ENCODE data around the gene MUSTN1. TPM values are rescaled to one million over a fixed set of nuclear protein-coding genes. Genes with fewer than 3 reads are reported as not detected.

Gene MUSTN1
- total and polyA plus RNA-seq, 2 donors (not counting 3 experiments of a cell fraction or from before 2014, with no cell fraction given), result 1.1 to 2.2 TPM

DNA sequence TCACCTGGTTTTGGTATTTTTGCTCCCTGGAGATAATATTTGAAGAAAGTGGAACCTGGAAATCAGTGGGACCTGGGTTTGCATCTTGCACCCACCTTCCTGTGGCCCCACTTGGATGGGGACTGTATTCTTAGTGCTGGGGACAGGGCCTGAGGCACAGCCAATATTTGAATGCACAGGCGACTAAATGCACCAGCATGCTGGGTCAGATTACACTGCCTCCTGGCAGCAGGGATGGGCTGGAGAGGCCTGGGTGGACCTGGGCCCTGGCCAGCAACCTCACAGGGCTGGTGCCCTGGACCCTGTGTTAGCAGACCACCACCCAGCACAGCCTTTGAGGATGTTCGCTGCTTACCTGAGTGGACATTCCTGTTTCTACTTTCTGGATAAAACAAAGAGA lies 14.9 kb downstream of the MUSTN1 start:
- FAIRE-seq (no peak), DNase-seq (ENCODE audit: low read depth, low spot score) (no peak)
- Histone ChIP-seq H3K4me1 (ENCODE audit: control insufficient read depth, extremely low read depth, insufficient read depth, low read length) (no peaks in the 10 kb centered on the region), H3K36me3 (ENCODE audit: control insufficient read depth in 2 of 2, extremely low read depth in 1 of 2, insufficient read depth in 2 of 2, low read length in 2 of 2) (no peaks in the 10 kb centered on the region), H3K9ac (replicated peaks; ENCODE audit: extremely low read depth, insufficient read depth, low read length) (no peak overlapping the region), H3K27ac (ENCODE audit: insufficient read depth, low read depth, low read length) (no peak overlapping the region), H4K20me1 (replicated peaks; ENCODE audit: control insufficient read depth, extremely low read depth, insufficient read depth, low read length) (no peaks in the 10 kb centered on the region), H3K4me3 (replicated peaks in 1 of 3; ENCODE audit: insufficient read depth in 1 of 3, low read depth in 1 of 3, low read length in 3 of 3) (no peak overlapping the region), H3K79me2 (ENCODE audit: control insufficient read depth, insufficient read depth, low read length) (no peaks in the 10 kb centered on the region), H3K9me3 (replicated peaks; ENCODE audit: control insufficient read depth, insufficient read depth, low read length) (no peaks in the 10 kb centered on the region), H3K4me2 (ENCODE audit: insufficient read depth, low read length) (no peak overlapping the region), H3K27me3 (ENCODE audit: control insufficient read depth in 2 of 2, insufficient read depth in 2 of 2, low read length in 2 of 2) (no peaks in the 10 kb centered on the region), H2AFZ (ENCODE audit: low read depth, low read length) (no peak overlapping the region), H3K9me1 (replicated peaks; ENCODE audit: control insufficient read depth, extremely low read depth, insufficient read depth, low read length) (no peaks in the 10 kb centered on the region)
- no TSS peak for BruUV-seq (replicated peaks)
- TF ChIP-seq GATA2 (IDR thresholded peaks at IDR 0.05; ENCODE audit: insufficient read depth, insufficient read length, low read depth, low read length), result no peak
- TF ChIP-seq JUN (IDR thresholded peaks at IDR 0.05; ENCODE audit: borderline replicate concordance, insufficient read depth, insufficient read length, low read depth), result no peak
- TF ChIP-seq POLR2A (IDR thresholded peaks at IDR 0.05; ENCODE audit: low read depth, low read length), result no peak
- TF ChIP-seq, protein P1, sequence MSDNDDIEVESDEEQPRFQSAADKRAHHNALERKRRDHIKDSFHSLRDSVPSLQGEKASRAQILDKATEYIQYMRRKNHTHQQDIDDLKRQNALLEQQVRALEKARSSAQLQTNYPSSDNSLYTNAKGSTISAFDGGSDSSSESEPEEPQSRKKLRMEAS (IDR thresholded peaks at IDR 0.05; ENCODE audit: insufficient read depth, insufficient read length), result no peak
- no peak for TF ChIP-seq EZH2 (IDR thresholded peaks at IDR 0.05; ENCODE audit: borderline replicate concordance, low read depth, low read length, severe bottlenecking)
- dilution Hi-C loops (cut with MboI; ENCODE audit: extremely low pct_ligation_motif_present, low sequenced_read_pairs) (no loop called here), intact Hi-C loops (cut with micrococcal nuclease) (loop anchor here (1.0 kb wide), 1 partner anchor 78 kb away; no protein-coding TSS in a partner anchor)
- ChIA-PET POLR2A (no interaction called here), CTCF (interaction anchor here (1.6 to 2.9 kb wide), 6 partner anchors 8 to 49 kb away, joined by 5 to 17 read pairs (median 10); partner anchors contain the start of gene NEK4)

DNA sequence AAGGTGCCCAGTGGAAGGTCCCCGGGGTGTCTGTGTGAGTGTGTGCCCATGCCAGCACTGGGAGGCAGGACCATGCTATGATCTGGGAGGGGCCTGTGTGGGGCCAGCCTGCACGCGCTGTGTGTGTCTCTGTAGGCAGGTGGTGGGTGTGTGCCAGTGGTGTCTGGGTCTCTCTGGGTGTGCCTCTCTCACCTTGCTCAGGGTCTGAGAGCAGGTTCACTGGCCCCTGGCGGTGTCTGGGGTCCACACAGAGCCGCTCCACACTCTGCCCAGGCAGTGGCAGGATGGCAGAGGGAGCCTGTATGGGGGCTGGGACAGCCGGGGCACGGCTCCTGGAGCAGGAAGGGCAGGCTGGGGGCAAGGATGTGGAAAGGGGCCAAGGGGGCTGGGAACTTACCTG lies 17.0 kb downstream of the MUSTN1 start:
- no peak overlapping the region for H3K4me3 ChIP-seq (replicated peaks in 1 of 3; ENCODE audit: insufficient read depth in 1 of 3, low read depth in 1 of 3, low read length in 3 of 3)
- H3K9me3 ChIP-seq (replicated peaks; ENCODE audit: control insufficient read depth, insufficient read depth, low read length), result no peaks in the 10 kb centered on the region
- dilution Hi-C loops (cut with MboI; ENCODE audit: extremely low pct_ligation_motif_present, low sequenced_read_pairs), result no loop called here
- H4K20me1 ChIP-seq (replicated peaks; ENCODE audit: control insufficient read depth, extremely low read depth, insufficient read depth, low read length), result no peaks in the 10 kb centered on the region
- no peaks in the 10 kb centered on the region for H3K79me2 ChIP-seq (ENCODE audit: control insufficient read depth, insufficient read depth, low read length)
- H3K27me3 ChIP-seq (ENCODE audit: control insufficient read depth in 2 of 2, insufficient read depth in 2 of 2, low read length in 2 of 2), result no peaks in the 10 kb centered on the region
- POLR2A ChIA-PET, result no interaction called here
- H2AFZ ChIP-seq (ENCODE audit: low read depth, low read length), result no peak overlapping the region
- FAIRE-seq, result no peak
- DNase-seq (ENCODE audit: low read depth, low spot score), result no peak
- no peaks in the 10 kb centered on the region for H3K9me1 ChIP-seq (replicated peaks; ENCODE audit: control insufficient read depth, extremely low read depth, insufficient read depth, low read length)
- H3K27ac ChIP-seq (ENCODE audit: insufficient read depth, low read depth, low read length), result no peak overlapping the region
- no peaks in the 10 kb centered on the region for H3K4me1 ChIP-seq (ENCODE audit: control insufficient read depth, extremely low read depth, insufficient read depth, low read length)
- TF ChIP-seq, protein P2, sequence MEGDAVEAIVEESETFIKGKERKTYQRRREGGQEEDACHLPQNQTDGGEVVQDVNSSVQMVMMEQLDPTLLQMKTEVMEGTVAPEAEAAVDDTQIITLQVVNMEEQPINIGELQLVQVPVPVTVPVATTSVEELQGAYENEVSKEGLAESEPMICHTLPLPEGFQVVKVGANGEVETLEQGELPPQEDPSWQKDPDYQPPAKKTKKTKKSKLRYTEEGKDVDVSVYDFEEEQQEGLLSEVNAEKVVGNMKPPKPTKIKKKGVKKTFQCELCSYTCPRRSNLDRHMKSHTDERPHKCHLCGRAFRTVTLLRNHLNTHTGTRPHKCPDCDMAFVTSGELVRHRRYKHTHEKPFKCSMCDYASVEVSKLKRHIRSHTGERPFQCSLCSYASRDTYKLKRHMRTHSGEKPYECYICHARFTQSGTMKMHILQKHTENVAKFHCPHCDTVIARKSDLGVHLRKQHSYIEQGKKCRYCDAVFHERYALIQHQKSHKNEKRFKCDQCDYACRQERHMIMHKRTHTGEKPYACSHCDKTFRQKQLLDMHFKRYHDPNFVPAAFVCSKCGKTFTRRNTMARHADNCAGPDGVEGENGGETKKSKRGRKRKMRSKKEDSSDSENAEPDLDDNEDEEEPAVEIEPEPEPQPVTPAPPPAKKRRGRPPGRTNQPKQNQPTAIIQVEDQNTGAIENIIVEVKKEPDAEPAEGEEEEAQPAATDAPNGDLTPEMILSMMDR (IDR thresholded peaks at IDR 0.05; ENCODE audit: extremely low read depth in 1 of 2, insufficient read depth in 1 of 2, low read depth in 1 of 2, low read length in 2 of 2), result no peak
- no peak for TF ChIP-seq GATA2 (IDR thresholded peaks at IDR 0.05; ENCODE audit: insufficient read depth, insufficient read length, low read depth, low read length)
- TF ChIP-seq JUN (IDR thresholded peaks at IDR 0.05; ENCODE audit: borderline replicate concordance, insufficient read depth, insufficient read length, low read depth), result no peak
- TF ChIP-seq MYC (IDR thresholded peaks at IDR 0.05; ENCODE audit: low read depth, low read length), result no peak
- intact Hi-C loops (cut with micrococcal nuclease), result no loop called here
- no peaks in the 10 kb centered on the region for H3K36me3 ChIP-seq (ENCODE audit: control insufficient read depth in 2 of 2, extremely low read depth in 1 of 2, insufficient read depth in 2 of 2, low read length in 2 of 2)
- BruUV-seq (replicated peaks), result no TSS peak
- no peak overlapping the region for H3K9ac ChIP-seq (replicated peaks; ENCODE audit: extremely low read depth, insufficient read depth, low read length)
- CTCF ChIA-PET, result no interaction called here
- no peak overlapping the region for H3K4me2 ChIP-seq (ENCODE audit: insufficient read depth, low read length)
